ENCODE results near the gene PAX8.

GRCh38 chr2:113227698-113228097, 51.0 kb downstream of the PAX8 start:
- TF ChIP-seq CTCF (conservative IDR thresholded peaks at IDR 0.05 in 1 of 2, IDR thresholded peaks at IDR 0.05 in 1 of 2; ENCODE audit: low read depth in 1 of 2, low read length in 2 of 2): no peak
- TF ChIP-seq EZH2 (IDR thresholded peaks at IDR 0.05; ENCODE audit: low read length, missing control alignments): no peak
